Measurements from ENCODE around the gene CAPZA2. TPM values are rescaled to one million over a fixed set of nuclear protein-coding genes. Genes with fewer than 3 reads are reported as not detected.
"Not testable (repeated sequence)": the region's sequence is repeated elsewhere in the genome, so short reads cannot be mapped to it uniquely, and the experiment has no call there.

The CAPZA2 gene
- total RNA-seq, 1 donor from 2014 or later: 195 TPM

DNA sequence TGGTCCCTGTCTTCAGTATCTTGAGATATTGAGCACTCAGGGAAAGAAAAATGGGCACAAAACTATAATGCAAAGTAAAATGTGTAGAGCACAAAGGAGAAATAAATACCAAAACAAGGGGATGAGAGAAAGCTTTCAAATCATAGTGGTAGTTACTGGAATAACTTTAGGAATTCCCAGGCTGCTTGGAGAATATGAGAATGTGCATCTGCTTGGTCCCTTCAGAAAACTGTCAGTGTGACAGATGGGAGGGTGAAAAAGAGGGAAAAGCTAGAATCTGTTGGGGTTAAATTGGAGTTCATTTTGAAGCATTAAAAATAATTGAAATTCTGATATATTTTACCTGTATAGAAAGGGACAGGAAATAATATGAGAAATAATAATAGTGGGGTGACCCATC, 106.2 kb downstream of the CAPZA2 start:
- Mint-ChIP-seq H3K4me3 (ENCODE audit: unreplicated experiment) (no peak overlapping the region), H3K9me3 (ENCODE audit: unreplicated experiment) (no peaks in the 10 kb centered on the region), H3K27me3 (ENCODE audit: unreplicated experiment) (peaks cover 10% of the 10 kb centered on the region), H3K27ac (ENCODE audit: unreplicated experiment) (no peak overlapping the region), H3K36me3 (ENCODE audit: low read depth, unreplicated experiment) (peaks cover 10% of the 10 kb centered on the region), H3K4me1 (ENCODE audit: unreplicated experiment) (peaks cover 47% of the 10 kb centered on the region)
- DNase-seq (ENCODE audit: low spot score): no peak
- TF ChIP-seq CTCF (IDR thresholded peaks at IDR 0.05; ENCODE audit: unreplicated experiment): no peak

GRCh38 chr7:116969371-116969902, 107.0 kb downstream of the CAPZA2 start:
- Mint-ChIP-seq H3K4me3 (ENCODE audit: unreplicated experiment) (no peak overlapping the region), H3K27ac (ENCODE audit: unreplicated experiment) (peak overlapping the region; percentile 55)

GRCh38 chr7:116970238-116970910, 108.0 kb downstream of the CAPZA2 start:
- Mint-ChIP-seq H3K27ac (ENCODE audit: unreplicated experiment) (peak overlapping the region; percentile 55), H3K4me3 (ENCODE audit: unreplicated experiment) (no peak overlapping the region), H3K9me3 (ENCODE audit: unreplicated experiment) (no peaks in the 10 kb centered on the region), H3K27me3 (ENCODE audit: unreplicated experiment) (peaks cover 11% of the 10 kb centered on the region), H3K4me1 (ENCODE audit: unreplicated experiment) (peaks cover 49% of the 10 kb centered on the region), H3K36me3 (ENCODE audit: low read depth, unreplicated experiment) (peaks cover 19% of the 10 kb centered on the region)
- no peak for TF ChIP-seq CTCF (IDR thresholded peaks at IDR 0.05; ENCODE audit: unreplicated experiment)
- no peak for DNase-seq (ENCODE audit: low spot score)

More at GRCh38 chr7:116969371-116969902, 107.0 kb downstream of the CAPZA2 start:
- Mint-ChIP-seq H3K9me3 (ENCODE audit: unreplicated experiment) (no peaks in the 10 kb centered on the region), H3K4me1 (ENCODE audit: unreplicated experiment) (peaks cover 47% of the 10 kb centered on the region), H3K27me3 (ENCODE audit: unreplicated experiment) (peaks cover 10% of the 10 kb centered on the region), H3K36me3 (ENCODE audit: low read depth, unreplicated experiment) (peaks cover 14% of the 10 kb centered on the region)
- no peak for TF ChIP-seq CTCF (IDR thresholded peaks at IDR 0.05; ENCODE audit: unreplicated experiment)
- DNase-seq (ENCODE audit: low spot score): no peak

GRCh38 chr7:116971153-116971552, 108.8 kb downstream of the CAPZA2 start:
- DNase-seq (ENCODE audit: low spot score); H3K9me3 Mint-ChIP-seq (ENCODE audit: unreplicated experiment); H3K4me3 Mint-ChIP-seq (ENCODE audit: unreplicated experiment): not testable (repeated sequence)
- peak overlapping the region; percentile 40 for H3K27ac Mint-ChIP-seq (ENCODE audit: unreplicated experiment)
- H3K36me3 Mint-ChIP-seq (ENCODE audit: low read depth, unreplicated experiment): peaks cover 19% of the 10 kb centered on the region
- H3K4me1 Mint-ChIP-seq (ENCODE audit: unreplicated experiment): peaks cover 51% of the 10 kb centered on the region
- peaks cover 11% of the 10 kb centered on the region for H3K27me3 Mint-ChIP-seq (ENCODE audit: unreplicated experiment)

Other genes starting within 250 kb of the CAPZA2 start
- 35.1 TPM for gene MET, start 190.4 kb upstream of the CAPZA2 start, total RNA-seq (ENCODE audit: unreplicated experiment)
- gene ST7, start 90.9 kb downstream of the CAPZA2 start, total RNA-seq (ENCODE audit: unreplicated experiment): 44.1 TPM